H1 (cell line): Measurements from ENCODE around the gene MEIS2. TPM values are rescaled to one million over a fixed set of nuclear protein-coding genes. Genes with fewer than 3 reads are reported as not detected.

ENCODE experiments used
- CHD7 ChIP-seq: fragments of 300-600 bp; sonication (generic); IDR thresholded peaks from 2 replicates; pipeline ENCODE4 v1.7.1; 2012; ENCODE audit warnings: low read length, moderate library complexity, mild to moderate bottlenecking, inconsistent platforms; ENCODE audit not compliant: insufficient replicate concordance
- polyA plus RNA-seq, 7 experiments: library from polyadenylated mRNA; depleted of rRNA in 3 of 7; stranded (reverse) in 5 of 7; unstranded in 2 of 7; fragments of >200 nt in 5 of 7; fragments of 200-250 nt in 2 of 7; gene quantifications; 1 replicate in 5 of 7; 2 replicates in 1 of 7; 4 replicates in 1 of 7; pipeline versions ENCODE4 v1.2.1 to v1.2.3, GENCODE V29; 2011 to 2013; ENCODE audit warnings: missing spikeins in 2 of 7, mixed read lengths in 2 of 7
- total RNA-seq: library from RNA; stranded (reverse); fragmentation: NEBNext Ultra II Directional; extraction: Animal tissue kit (Norgen Biotek cat#: 25700); gene quantifications from 2 replicates; pipeline ENCODE4 v1.2.1, GENCODE V29; 2021

MEIS2 gene
- total and polyA plus RNA-seq, 2 of the 8 experiments (the other 6 are each of a cell fraction or from before 2014, with no cell fraction given): 0.22 to 1.2 TPM

- TF ChIP-seq CHD7: no peak
Measured at GRCh38 chr15:36972704-36973103, 127.6 kb downstream of the MEIS2 start (continued).
